OCI-LY7 (cell line): Measurements from ENCODE around the gene IPCEF1.

ENCODE experiments used
- CTCF ChIP-seq: fragments of 200-600 bp; sonication (generic); conservative IDR thresholded peaks from 2 replicates; pipeline ENCODE4 v1.5.1; 2014; ENCODE audit warnings: mild to moderate bottlenecking, antibody characterized with exemption, low read length, moderate library complexity, mixed read lengths
- EZH2phosphoT487 ChIP-seq: fragments of 200-600 bp; sonication (generic); IDR thresholded peaks from 2 replicates; pipeline ENCODE4 v1.6.1; 2018; ENCODE audit warnings: low read depth, borderline replicate concordance, mild to moderate bottlenecking, mixed run types, antibody characterized with exemption, low read length, moderate library complexity, mixed read lengths

GRCh38 chr6:154343473-154344308 is 12.9 kb downstream of the IPCEF1 start:
- no peak for TF ChIP-seq CTCF
- no peak for TF ChIP-seq EZH2phosphoT487
